Heart left ventricle (tissue), 13 donors: Measurements from ENCODE around the gene HCN2.

Experiments used
- CTCF ChIP-seq, 12 donors: fragments of 200-600 bp; sonication (generic) in 4 of 12; IDR thresholded peaks; one replicate each; pipeline versions ENCODE4 v1.5.0 to v1.8.0; 2018 to 2022; ENCODE audit warnings: antibody characterized with exemption in 12 of 12, mild to moderate bottlenecking in 5 of 12
- POLR2A ChIP-seq, 2 donors: fragments of 450-650 bp; IDR thresholded peaks; one replicate each; pipeline ENCODE4 v1.6.1; 2017; ENCODE audit warnings: antibody characterized with exemption in 2 of 2, mild to moderate bottlenecking in 2 of 2, moderate library complexity in 2 of 2
- donor health status: ischemic (EF 13 %, LVEDD 7.1; RV severe dilation, severe dysfunction).
- donor health status: DM: no; HTN: yes; CAD: no.
- donor health status: DM: no; HTN: no; CAD: no.
- donor health status: ischemic (EF 25% LVEDD 6.9; RV normal size, moderate dysfunction).
- donor health status: ischemic (EF 25% LVEDD 5.7; RV mildly dilated, moderate dysfunction).
- donor health status: ischemic (EF 35%, LVEDD 5.7; RV mildly dilated, moderate dysfunction).
- donor health status: nonischemic (EF 11% LVEDD 7.7; RV severe dilation, severe dysfunction).
- donor health status: DM: yes; HTN: yes; CAD: no.
- donor health status: PGD.
- donor health status: ischemic (EF 29% LVEDD 5.4; RV normal size, mild dysfunction).
- donor health status: nonischemic (EF 23%, LVEDD 6.1; RV moderate dilation, normal function).

GRCh38 chr19:584240-585001 is 5.3 kb upstream of the HCN2 start:
- TF ChIP-seq CTCF (IDR thresholded peaks at IDR 0.05): peak; percentile 76 to 95 (median 83)
- TF ChIP-seq POLR2A (IDR thresholded peaks at IDR 0.05): peak in 1 of 2 donors; percentile 43
